SU-DHL-6 (cell line): Measurements from ENCODE around the gene CLNS1A.

ENCODE experiments used
- H2AFZ ChIP-seq: fragments of 200-600 bp; sonication (generic); 2 replicates; pipeline ENCODE4 v1.6.1; 2014; ENCODE audit warnings: low read depth, mild to moderate bottlenecking, moderate library complexity, mixed read lengths, antibody characterized with exemption, low read length; ENCODE audit not compliant: severe bottlenecking
- H3F3A ChIP-seq: fragments of 200-600 bp; shearing (Covaris generic); 2 replicates; pipeline ENCODE4 v1.6.0; 2016; ENCODE audit warnings: antibody characterized with exemption, mild to moderate bottlenecking; ENCODE audit not compliant: insufficient read depth
- H3K27ac ChIP-seq: fragments of 200-600 bp; sonication (generic); 2 replicates; pipeline ENCODE4 v1.5.1; 2016; ENCODE audit warnings: low read depth, mild to moderate bottlenecking, low read length, moderate library complexity, mixed read lengths
- H3K27me3 ChIP-seq: fragments of 200-600 bp; sonication (generic), shearing (Covaris generic); 2 replicates; pipeline ENCODE4 v1.6.0; 2014; ENCODE audit warnings: mild to moderate bottlenecking, low read length
- H3K36me3 ChIP-seq: fragments of 200-600 bp; sonication (generic); 2 replicates; pipeline ENCODE4 v1.6.1; 2014; ENCODE audit warnings: mild to moderate bottlenecking, low read length, mixed read lengths
- H3K4me2 ChIP-seq: fragments of 300-600, 200-600 bp; shearing (Covaris generic), sonication (generic); 2 replicates; pipeline ENCODE4 v1.6.0; 2014; ENCODE audit warnings: low read length, low read depth, mild to moderate bottlenecking; ENCODE audit not compliant: poor library complexity, severe bottlenecking
- H3K4me3 ChIP-seq: fragments of 200-600 bp; sonication (generic); 2 replicates; pipeline ENCODE4 v1.5.1; 2014; ENCODE audit warnings: antibody characterized with exemption, low read length, mild to moderate bottlenecking, mixed read lengths; ENCODE audit not compliant: insufficient read depth, poor library complexity, severe bottlenecking
- H3K79me2 ChIP-seq: fragments of 200-600 bp; sonication (generic); 2 replicates; pipeline ENCODE4 v1.6.1; 2014; ENCODE audit warnings: mild to moderate bottlenecking, low read length, moderate library complexity; ENCODE audit not compliant: insufficient read depth
- H3K9ac ChIP-seq: fragments of 200-600 bp; sonication (generic); 2 replicates; pipeline ENCODE4 v1.7.0; 2014; ENCODE audit warnings: mild to moderate bottlenecking, low read length
- H3K9me2 ChIP-seq: fragments of 200-600 bp; sonication (generic); replicated peaks from 2 replicates; pipeline ENCODE4 v1.6.1; 2014; ENCODE audit warnings: low read length; ENCODE audit not compliant: insufficient read depth
- H3K9me3 ChIP-seq: fragments of 200-600 bp; sonication (generic); 2 replicates; pipeline ENCODE4 v1.6.1; 2014; ENCODE audit warnings: low read length, mixed read lengths; ENCODE audit not compliant: insufficient read depth
- H4K20me1 ChIP-seq: fragments of 200-600 bp; sonication (generic); 2 replicates; pipeline ENCODE4 v1.6.1; 2014; ENCODE audit warnings: low read depth, mild to moderate bottlenecking, antibody characterized with exemption, low read length, moderate library complexity, mixed read lengths
- CTCF ChIP-seq: fragments of 200-600 bp; sonication (generic); IDR thresholded peaks from one replicate; pipeline ENCODE4 v1.5.1; 2017; ENCODE audit warnings: antibody characterized with exemption, mild to moderate bottlenecking, low read length, moderate library complexity; ENCODE audit not compliant: insufficient read depth, poor library complexity, severe bottlenecking
- EZH2phosphoT487 ChIP-seq: fragments of 200-600 bp; sonication (generic), shearing (Covaris generic); conservative IDR thresholded peaks from 2 replicates; pipeline ENCODE4 v1.6.1; 2018; ENCODE audit warnings: mild to moderate bottlenecking, antibody characterized with exemption, low read length, moderate library complexity, mixed read lengths

CLNS1A gene

DNA sequence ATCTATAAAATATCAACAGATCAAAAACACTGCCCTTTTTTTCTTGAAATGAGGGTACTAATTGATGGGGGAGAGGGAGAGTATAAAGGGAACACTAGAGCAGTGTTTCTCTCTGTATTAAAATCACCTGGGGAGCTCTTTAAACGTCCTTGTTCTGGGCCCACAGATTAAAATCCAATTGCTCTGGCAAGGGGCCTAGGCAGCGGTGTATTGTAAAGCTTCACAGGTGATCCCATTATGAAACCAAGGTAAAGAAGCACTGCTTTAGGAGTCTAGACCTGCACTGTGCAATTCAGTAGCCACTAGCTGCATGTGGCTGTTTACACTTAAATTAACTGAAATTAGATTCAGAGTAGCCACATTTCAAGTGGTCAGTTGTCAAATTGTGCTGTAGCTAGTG is 44.9 kb downstream of the CLNS1A start:
- TF ChIP-seq EZH2phosphoT487 (no peak), CTCF (no peak)
- H4K20me1 ChIP-seq, result no peaks in the 10 kb centered on the region
- H3K27ac ChIP-seq, result no peak overlapping the region
- H3K4me2 ChIP-seq, result no peak overlapping the region
- no peak overlapping the region for H3K9ac ChIP-seq
- H3K79me2 ChIP-seq, result no peaks in the 10 kb centered on the region
- H2AFZ ChIP-seq, result no peak overlapping the region
- H3F3A ChIP-seq, result no peaks in the 10 kb centered on the region; the same call in 1 of the 2 replicates
- no peak overlapping the region for H3K4me3 ChIP-seq
- H3K9me3 ChIP-seq, result no peaks in the 10 kb centered on the region
- no peaks in the 10 kb centered on the region for H3K36me3 ChIP-seq
- no peaks in the 10 kb centered on the region for H3K9me2 ChIP-seq
- H3K27me3 ChIP-seq, result no peaks in the 10 kb centered on the region

GRCh38 chr11:77590194-77590782 is 47.3 kb downstream of the CLNS1A start:
- Histone ChIP-seq H3F3A (no peaks in the 10 kb centered on the region; the same call in 1 of the 2 replicates), H3K4me2 (peak overlapping the region; percentile 67), H3K9me3 (no peaks in the 10 kb centered on the region), H3K79me2 (no peaks in the 10 kb centered on the region), H4K20me1 (no peaks in the 10 kb centered on the region), H3K27me3 (no peaks in the 10 kb centered on the region), H3K4me3 (peak overlapping the region; percentile 56), H3K36me3 (no peaks in the 10 kb centered on the region), H3K9me2 (no peaks in the 10 kb centered on the region), H2AFZ (peak overlapping the region; percentile 90), H3K27ac (no peak overlapping the region), H3K9ac (peak overlapping the region; percentile 50)
- TF ChIP-seq CTCF (no peak), EZH2phosphoT487 (no peak)

- TF ChIP-seq CTCF (no peak), EZH2phosphoT487 (no peak)
- H3K9me2 ChIP-seq, result no peaks in the 10 kb centered on the region
- H3F3A ChIP-seq, result no peaks in the 10 kb centered on the region; the same call in 1 of the 2 replicates
- H3K27ac ChIP-seq, result no peak within 1 kb of the TSS
- no peaks in the 10 kb centered on the region for H3K79me2 ChIP-seq
- no peaks in the 10 kb centered on the region for H4K20me1 ChIP-seq
- H3K9me3 ChIP-seq, result no peaks in the 10 kb centered on the region
- H3K9ac ChIP-seq, result peak within 1 kb of the TSS; percentile 50
- no peaks in the 10 kb centered on the region for H3K36me3 ChIP-seq
- H3K4me2 ChIP-seq, result peak within 1 kb of the TSS; percentile 67
- peak within 1 kb of the TSS; percentile 90 for H2AFZ ChIP-seq
- H3K27me3 ChIP-seq, result no peaks in the 10 kb centered on the region
- peak within 1 kb of the TSS; percentile 56 for H3K4me3 ChIP-seq
These were observed 47.9 kb downstream of the CLNS1A start, which contains the start of gene AQP11 for GRCh38 chr11:77589521-77590193. TSS of gene AQP11 (plus strand) at chr11:77589953. CDS start at chr11:77589993, 40 bp downstream.
